DND-41 (cell line): Measurements from ENCODE around the gene SLAMF1.

Experiments
- ATAC-seq: fragments of 200-7000 bp; cut with Tn5 transposase; 3 replicates; pipeline ENCODE4 v1.9.1; 2021; ENCODE audit warnings: low read depth; ENCODE audit not compliant: insufficient read depth
- DNase-seq: peaks from one replicate; pipeline ENCODE4 v3.0.0-alpha.2; 2020
- H2AFZ ChIP-seq: 2 replicates; pipeline ENCODE4 v1.6.0; 2012; ENCODE audit warnings: low read depth, low read length
- H3K27ac ChIP-seq: 2 replicates; pipeline ENCODE4 v1.5.1; 2012; ENCODE audit warnings: low read length, inconsistent platforms
- H3K27me3 ChIP-seq: fragments of 200-600 bp; sonication (generic); 2 replicates; pipeline ENCODE4 v1.6.0; 2012; ENCODE audit warnings: low read length, mild to moderate bottlenecking, inconsistent platforms; ENCODE audit not compliant: insufficient read depth, poor library complexity
- H3K36me3 ChIP-seq: 2 replicates; pipeline ENCODE4 v1.5.1; 2012; ENCODE audit warnings: low read length, inconsistent platforms; ENCODE audit not compliant: insufficient read depth
- H3K4me1 ChIP-seq: 2 replicates; pipeline ENCODE4 v1.5.1; 2012; ENCODE audit warnings: mild to moderate bottlenecking, low read length; ENCODE audit not compliant: insufficient read depth
- H3K4me2 ChIP-seq: 2 replicates; pipeline ENCODE4 v1.6.0; 2012; ENCODE audit warnings: mild to moderate bottlenecking, moderate library complexity, low read length, inconsistent platforms; ENCODE audit not compliant: insufficient read depth
- H3K4me3 ChIP-seq, 2 experiments: fragments of 200-600 bp in 1 of 2; shearing (Covaris generic) in 1 of 2; 2 replicates each; pipeline ENCODE4 v1.5.1; 2012 to 2016; ENCODE audit warnings: inconsistent platforms in 2 of 2, low read length in 2 of 2, mild to moderate bottlenecking in 2 of 2, low read depth in 1 of 2, moderate library complexity in 1 of 2
- H3K79me2 ChIP-seq: 2 replicates; pipeline ENCODE4 v1.6.0; 2012; ENCODE audit warnings: low read length, inconsistent platforms; ENCODE audit not compliant: insufficient read depth
- H3K9ac ChIP-seq: 2 replicates; pipeline ENCODE4 v1.6.0; 2012; ENCODE audit warnings: low read depth, mild to moderate bottlenecking, inconsistent platforms, low read length, moderate library complexity
- H3K9me3 ChIP-seq: 2 replicates; pipeline ENCODE4 v1.5.1; 2012; ENCODE audit warnings: low read length, moderate library complexity, mild to moderate bottlenecking, inconsistent platforms; ENCODE audit not compliant: insufficient read depth, severe bottlenecking
- H4K20me1 ChIP-seq: 2 replicates; pipeline ENCODE4 v1.6.0; 2012; ENCODE audit warnings: low read length; ENCODE audit not compliant: insufficient read depth
- CTCF ChIP-seq: IDR thresholded peaks from 2 replicates; pipeline ENCODE4 v1.5.1; 2012; ENCODE audit warnings: borderline replicate concordance, low read length, moderate library complexity, mild to moderate bottlenecking; ENCODE audit not compliant: poor library complexity, severe bottlenecking; ENCODE audit errors: extremely low read depth
- EZH2 ChIP-seq: IDR thresholded peaks from 3 replicates; pipeline ENCODE4 v1.6.1; 2012; ENCODE audit warnings: borderline replicate concordance, low read depth, mild to moderate bottlenecking, moderate library complexity, low read length, inconsistent platforms; ENCODE audit not compliant: severe bottlenecking

SLAMF1 gene

DNA sequence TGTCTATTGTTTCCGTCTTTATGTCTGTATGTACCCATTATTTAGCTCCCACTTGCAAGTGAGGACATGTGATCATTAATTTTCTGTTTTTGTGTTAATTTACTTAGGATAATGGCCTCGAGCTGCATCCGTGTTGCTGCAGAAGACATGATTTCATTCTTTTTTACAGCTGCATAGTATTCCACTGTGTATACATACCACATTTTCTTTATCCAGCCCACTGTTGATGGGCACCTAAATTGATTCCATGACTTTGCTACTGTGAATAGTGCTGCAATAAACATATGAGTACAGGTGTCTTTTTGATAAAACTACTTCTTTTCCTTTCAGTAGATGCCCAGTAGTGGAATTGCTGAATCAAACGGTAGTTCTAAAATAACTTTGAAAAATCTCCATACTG lies 12.7 kb upstream of the SLAMF1 start:
- DNase-seq, result no peak
- Histone ChIP-seq H3K9me3 (no peaks in the 10 kb centered on the region), H3K79me2 (no peaks in the 10 kb centered on the region), H3K4me2 (no peak overlapping the region), H2AFZ (no peak overlapping the region), H3K4me3 (no peak overlapping the region), H3K36me3 (no peaks in the 10 kb centered on the region), H3K4me1 (peaks cover 15% of the 10 kb centered on the region), H3K27ac (no peak overlapping the region), H3K9ac (no peak overlapping the region), H3K27me3 (no peaks in the 10 kb centered on the region), H4K20me1 (no peaks in the 10 kb centered on the region)
- no peak for ATAC-seq
- TF ChIP-seq CTCF, result no peak

DNA sequence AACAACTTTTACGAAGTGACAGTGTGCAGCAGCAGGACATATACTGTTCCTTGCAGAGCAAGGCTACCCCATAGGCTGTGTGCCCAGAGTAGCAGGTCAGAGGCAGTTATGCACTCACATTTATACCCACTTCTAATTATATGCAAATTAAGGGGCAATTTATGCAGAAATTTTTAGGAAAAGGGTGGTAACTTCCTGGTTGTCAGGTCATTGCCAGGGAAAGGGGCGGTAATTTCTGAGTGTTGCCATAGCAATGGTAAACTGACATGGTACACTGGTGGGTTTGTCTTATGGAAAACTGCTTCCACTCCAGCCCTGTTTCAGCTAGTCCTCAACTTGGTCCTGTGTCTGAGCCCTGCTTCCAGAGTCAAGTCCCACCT lies 12.0 kb upstream of the SLAMF1 start:
- no peak for DNase-seq
- Histone ChIP-seq H3K36me3 (no peaks in the 10 kb centered on the region), H3K9ac (no peak overlapping the region), H4K20me1 (no peaks in the 10 kb centered on the region), H3K9me3 (no peaks in the 10 kb centered on the region), H3K4me2 (no peak overlapping the region), H3K4me1 (peaks cover 8% of the 10 kb centered on the region), H3K4me3 (no peak overlapping the region), H3K79me2 (no peaks in the 10 kb centered on the region), H3K27me3 (no peaks in the 10 kb centered on the region), H2AFZ (no peak overlapping the region), H3K27ac (no peak overlapping the region)
- TF ChIP-seq EZH2, result no peak
- TF ChIP-seq CTCF, result no peak
- no peak for ATAC-seq

GRCh38 chr1:160658162-160658813 lies 11.4 kb upstream of the SLAMF1 start:
- no peak overlapping the region for H2AFZ ChIP-seq
- no peaks in the 10 kb centered on the region for H3K27me3 ChIP-seq
- no peaks in the 10 kb centered on the region for H3K9me3 ChIP-seq
- no peaks in the 10 kb centered on the region for H3K79me2 ChIP-seq
- TF ChIP-seq EZH2, result no peak
- TF ChIP-seq CTCF, result no peak
- ATAC-seq, result no peak
- H3K9ac ChIP-seq, result no peak overlapping the region
- no peak overlapping the region for H3K27ac ChIP-seq
- no peaks in the 10 kb centered on the region for H3K36me3 ChIP-seq
- H3K4me3 ChIP-seq, result no peak overlapping the region
- H4K20me1 ChIP-seq, result no peaks in the 10 kb centered on the region
- no peak for DNase-seq
- H3K4me2 ChIP-seq, result no peak overlapping the region
- peaks cover 7% of the 10 kb centered on the region for H3K4me1 ChIP-seq

DNA sequence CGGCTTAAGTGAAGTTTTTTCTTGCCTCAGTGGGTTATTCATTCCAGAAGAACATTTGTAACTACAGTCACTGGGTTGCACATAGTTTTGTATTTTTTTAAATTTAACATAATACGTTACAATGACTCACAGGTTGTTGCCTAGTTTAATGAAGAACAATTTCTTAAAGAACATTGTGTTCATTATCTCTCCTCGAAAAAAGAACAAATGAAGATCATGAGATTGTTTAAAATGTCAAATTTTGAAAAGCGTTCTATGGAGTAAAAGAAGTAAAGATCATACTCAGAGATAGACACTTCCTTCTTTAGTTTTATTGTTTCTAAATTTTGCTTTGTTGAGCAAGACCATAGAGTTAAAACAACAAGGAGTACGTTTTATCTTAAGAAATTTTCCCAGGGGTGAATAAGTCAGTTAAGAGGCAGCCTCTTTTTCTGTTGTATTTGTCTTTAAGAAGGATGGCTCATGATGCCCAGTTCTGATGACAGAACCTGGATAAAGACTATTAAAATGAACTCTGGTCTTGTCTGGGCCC lies 10.5 kb upstream of the SLAMF1 start:
- no peak overlapping the region for H3K4me2 ChIP-seq
- H3K36me3 ChIP-seq, result no peaks in the 10 kb centered on the region
- no peaks in the 10 kb centered on the region for H3K79me2 ChIP-seq
- no peaks in the 10 kb centered on the region for H4K20me1 ChIP-seq
- no peaks in the 10 kb centered on the region for H3K9me3 ChIP-seq
- DNase-seq, result no peak
- peaks cover 7% of the 10 kb centered on the region; the same call in 1 of the 2 replicates for H3K4me1 ChIP-seq
- H3K27ac ChIP-seq, result no peak overlapping the region
- H3K4me3 ChIP-seq, result no peak overlapping the region
- H3K27me3 ChIP-seq, result no peaks in the 10 kb centered on the region
- H3K9ac ChIP-seq, result no peak overlapping the region
- ATAC-seq, result no peak
- no peak for TF ChIP-seq CTCF
- no peak for TF ChIP-seq EZH2
- no peak overlapping the region for H2AFZ ChIP-seq
